Endothelial cell of umbilical vein (primary cell): Measurements from ENCODE around the gene AGPS. TPM values are rescaled to one million over a fixed set of nuclear protein-coding genes. Genes with fewer than 3 reads are reported as not detected.

Source experiments
- BruUV-seq: library from RNA; stranded (reverse); fragments of 400-500 nt; replicated peaks from 2 replicates; lab custom pipeline; 2021; lab: Mats Ljungman, UMichigan
- CTCF ChIA-PET: fragments of 300-600, 350-600 bp; sonication (Branson Sonifier 250); formaldehyde crosslinking; loops from one replicate; lab custom pipeline; 2021; ENCODE audit warnings: antibody characterized with exemption, inconsistent platforms; lab: Charles Lee
- POLR2A ChIA-PET: fragments of 300-600, 350-600 bp; sonication (Branson Sonifier 250); formaldehyde crosslinking; loops from one replicate; lab custom pipeline; 2021; ENCODE audit warnings: antibody characterized with exemption, inconsistent platforms; lab: Charles Lee
- DNase-seq: peaks from one replicate; pipeline ENCODE4 v3.0.0-alpha.2; 2011; ENCODE audit warnings: low read depth, low spot score
- FAIRE-seq: peaks from 2 replicates; lab custom pipeline; 2011; peaks lifted over from hg19 to GRCh38; lab: Jason Lieb, UNC
- H2AFZ ChIP-seq: 2 replicates; pipeline ENCODE4 v1.6.0; 2012; ENCODE audit warnings: low read depth, low read length, control low read depth, inconsistent platforms
- H3K27ac ChIP-seq: 2 replicates; pipeline ENCODE4 v1.5.1; 2011; ENCODE audit warnings: low read depth, mild to moderate bottlenecking, control low read depth, low read length, moderate library complexity; ENCODE audit not compliant: insufficient read depth
- H3K27me3 ChIP-seq, 2 experiments: 2 replicates each; pipeline versions ENCODE4 v1.6.0 to v1.6.1; 2011; ENCODE audit warnings: low read length in 2 of 2, mixed read lengths in 1 of 2; ENCODE audit not compliant: control insufficient read depth in 2 of 2, insufficient read depth in 2 of 2
- H3K36me3 ChIP-seq, 2 experiments: 2 replicates in 1 of 2; 3 replicates in 1 of 2; pipeline ENCODE4 v1.5.1; 2011; ENCODE audit warnings: low read length in 2 of 2, mild to moderate bottlenecking in 1 of 2, moderate library complexity in 1 of 2; ENCODE audit not compliant: control insufficient read depth in 2 of 2, insufficient read depth in 2 of 2; ENCODE audit errors: extremely low read depth in 1 of 2
- H3K4me1 ChIP-seq: 3 replicates; pipeline ENCODE4 v1.5.1; 2011; ENCODE audit warnings: mild to moderate bottlenecking, low read length; ENCODE audit not compliant: control insufficient read depth, insufficient read depth; ENCODE audit errors: extremely low read depth
- H3K4me2 ChIP-seq: 2 replicates; pipeline ENCODE4 v1.6.1; 2011; ENCODE audit warnings: low read length, control low read depth, mixed read lengths; ENCODE audit not compliant: insufficient read depth
- H3K4me3 ChIP-seq, 3 experiments: fragments of 200-600 bp in 1 of 3; sonication (generic), shearing (Covaris generic) in 1 of 3; replicated peaks in 1 of 3; 2 replicates each; pipeline ENCODE4 v1.5.1; 2011 to 2016; ENCODE audit warnings: control low read depth in 3 of 3, low read length in 3 of 3, mild to moderate bottlenecking in 2 of 3, inconsistent platforms in 1 of 3, low read depth in 1 of 3, moderate library complexity in 1 of 3; ENCODE audit not compliant: insufficient read depth in 1 of 3
- H3K79me2 ChIP-seq: 2 replicates; pipeline ENCODE4 v1.6.0; 2012; ENCODE audit warnings: low read length, inconsistent platforms; ENCODE audit not compliant: control insufficient read depth, insufficient read depth
- H3K9ac ChIP-seq: replicated peaks from 2 replicates; pipeline ENCODE3; 2011; ENCODE audit warnings: low read length, control low read depth; ENCODE audit not compliant: insufficient read depth; ENCODE audit errors: extremely low read depth
- H3K9me1 ChIP-seq: replicated peaks from 3 replicates; pipeline ENCODE4 v1.6.0; 2011; ENCODE audit warnings: mild to moderate bottlenecking, low read length; ENCODE audit not compliant: control insufficient read depth, insufficient read depth; ENCODE audit errors: extremely low read depth
- H3K9me3 ChIP-seq: replicated peaks from 2 replicates; pipeline ENCODE4 v1.5.1; 2012; ENCODE audit warnings: low read length, inconsistent platforms; ENCODE audit not compliant: control insufficient read depth, insufficient read depth
- H4K20me1 ChIP-seq: replicated peaks from 2 replicates; pipeline ENCODE3; 2011; ENCODE audit warnings: mild to moderate bottlenecking, low read length; ENCODE audit not compliant: control insufficient read depth, insufficient read depth; ENCODE audit errors: extremely low read depth
- CTCF ChIP-seq, 2 donors: IDR thresholded peaks; 1 replicate in 1 of 2; 2 replicates in 1 of 2; pipeline ENCODE4 v1.5.1; 2011; ENCODE audit warnings: low read length in 2 of 2, mild to moderate bottlenecking in 2 of 2, moderate library complexity in 2 of 2, control low read depth in 1 of 2, inconsistent platforms in 1 of 2, low read depth in 1 of 2; ENCODE audit not compliant: insufficient read depth in 1 of 2; ENCODE audit errors: extremely low read depth in 1 of 2
- EZH2 ChIP-seq: IDR thresholded peaks from 2 replicates; pipeline ENCODE4 v1.6.1; 2012; ENCODE audit warnings: borderline replicate concordance, low read depth, mild to moderate bottlenecking, moderate library complexity, low read length, inconsistent platforms; ENCODE audit not compliant: severe bottlenecking
- FOS ChIP-seq: IDR thresholded peaks from 2 replicates; pipeline ENCODE4 v1.6.1; 2011; ENCODE audit warnings: mild to moderate bottlenecking, low read length, moderate library complexity, borderline replicate concordance; ENCODE audit not compliant: insufficient read depth
- GATA2 ChIP-seq: IDR thresholded peaks from 2 replicates; pipeline ENCODE4 v1.7.0; 2011; ENCODE audit warnings: low read depth, mild to moderate bottlenecking, moderate library complexity, mixed read lengths, low read length; ENCODE audit not compliant: insufficient read length, insufficient read depth
- JUN ChIP-seq: IDR thresholded peaks from 2 replicates; pipeline ENCODE4 v1.6.1; 2011; ENCODE audit warnings: borderline replicate concordance, low read depth; ENCODE audit not compliant: insufficient read length, insufficient read depth
- MAX ChIP-seq: IDR thresholded peaks from 2 replicates; pipeline ENCODE4 v1.6.1; 2011; ENCODE audit not compliant: insufficient read depth, insufficient read length
- MYC ChIP-seq: IDR thresholded peaks from one replicate; pipeline ENCODE4 v1.6.1; 2011; ENCODE audit warnings: mild to moderate bottlenecking, low read depth, low read length
- POLR2A ChIP-seq: IDR thresholded peaks from 2 replicates; pipeline ENCODE4 v1.6.1; 2012; ENCODE audit warnings: low read depth, mild to moderate bottlenecking, control low read depth, low read length
- POLR2AphosphoS5 ChIP-seq: IDR thresholded peaks from 2 replicates; pipeline ENCODE4 v1.6.1; 2012; ENCODE audit warnings: low read depth, mild to moderate bottlenecking, control low read depth, low read length, moderate library complexity; ENCODE audit not compliant: insufficient read depth
- dilution Hi-C: fragments of 300-500 bp; cut with MboI; formaldehyde crosslinking; loops from one replicate; pipeline ENCODE4 v1.15.0; 2019; ENCODE audit warnings: low sequenced_read_pairs; ENCODE audit not compliant: extremely low pct_ligation_motif_present
- intact Hi-C: fragments of 100-400 bp; cut with micrococcal nuclease; formaldehyde crosslinking; loops from one replicate; pipeline ENCODE4 v1.10.0; 2022
- polyA plus RNA-seq, 4 experiments: library from polyadenylated mRNA; depleted of rRNA in 3 of 4; stranded (reverse) in 3 of 4; unstranded in 1 of 4; fragments of >200 nt; gene quantifications; 2 replicates each; pipeline versions ENCODE4 v1.2.1 to v1.2.3, GENCODE V29; 2011 to 2012; ENCODE audit warnings: missing spikeins in 1 of 4
- total RNA-seq: library from RNA; stranded (reverse); gene quantifications from 2 replicates; pipeline ENCODE4 v1.2.3, GENCODE V29; 2021

The AGPS gene
- total and polyA plus RNA-seq, 2 donors (not counting 3 experiments of a cell fraction or from before 2014, with no cell fraction given): 10.1 to 96.5 TPM

GRCh38 chr2:177379354-177379753 is 13.2 kb upstream of the AGPS start:
- BruUV-seq: no TSS peak
- TF ChIP-seq JUN (no peak), FOS (no peak), EZH2 (no peak), POLR2AphosphoS5 (no peak), POLR2A (no peak), GATA2 (no peak), CTCF (IDR thresholded peaks at IDR 0.05; ENCODE audit: extremely low read depth in 1 of 2, insufficient read depth in 1 of 2, low read depth in 1 of 2, low read length in 2 of 2) (no peak), MAX (no peak), MYC (no peak)
- POLR2A ChIA-PET: no interaction called here

More at GRCh38 chr2:177379354-177379753, 13.2 kb upstream of the AGPS start:
- H3K9me1 ChIP-seq: no peaks in the 10 kb centered on the region
- no peaks in the 10 kb centered on the region for H3K4me1 ChIP-seq
- FAIRE-seq (no peak), DNase-seq (no peak)
- CTCF ChIA-PET: interaction anchor here (1.8 kb wide), 1 partner anchor 13 kb away, joined by 4 read pairs; no protein-coding TSS in a partner anchor
- H3K9ac ChIP-seq: no peak overlapping the region
- H3K9me3 ChIP-seq: no peaks in the 10 kb centered on the region
- no peaks in the 10 kb centered on the region for H3K79me2 ChIP-seq
- no peak overlapping the region for H3K4me3 ChIP-seq
- intact Hi-C loops: no loop called here
- no peaks in the 10 kb centered on the region for H3K27me3 ChIP-seq
- H4K20me1 ChIP-seq: no peaks in the 10 kb centered on the region
- dilution Hi-C loops: no loop called here
- H3K36me3 ChIP-seq: no peaks in the 10 kb centered on the region
- no peak overlapping the region for H3K4me2 ChIP-seq
- no peak overlapping the region for H2AFZ ChIP-seq
- H3K27ac ChIP-seq: no peak overlapping the region
